Stimulated activated CD4-positive, alpha-beta T cell treated with anti-CD3 and anti-CD28 coated beads, Interleukin-4, amount 100 ng/mL, for 1 hour (primary cell): Measurements from ENCODE around the gene EPB42.
"Not testable (repeated sequence)": the region's sequence is repeated elsewhere in the genome, so short reads cannot be mapped to it uniquely, and the experiment has no call there.

Source experiments
- DNase-seq: peaks from one replicate; pipeline ENCODE4 v3.0.0-alpha.2; 2020

The EPB42 gene

GRCh38 chr15:43239732-43240491, 19.1 kb upstream of the EPB42 start:
- DNase-seq = no peak

- no peak for DNase-seq
These were observed 17.9 kb upstream of the EPB42 start for GRCh38 chr15:43238671-43239131.

- no peak for DNase-seq
These were observed 17.1 kb upstream of the EPB42 start for GRCh38 chr15:43237842-43238470.

GRCh38 chr15:43235536-43235935, 14.7 kb upstream of the EPB42 start:
- no peak for DNase-seq

GRCh38 chr15:43232289-43232874, 11.6 kb upstream of the EPB42 start:
- DNase-seq = no peak

- no peak for DNase-seq
These were observed 9.9 kb upstream of the EPB42 start for GRCh38 chr15:43230640-43231115.

- no peak for DNase-seq
These were observed 9.2 kb upstream of the EPB42 start for GRCh38 chr15:43229977-43230376.

- DNase-seq = no peak
These were observed 5.9 kb upstream of the EPB42 start for GRCh38 chr15:43226436-43227305.

GRCh38 chr15:43225950-43226255, 5.1 kb upstream of the EPB42 start:
- not testable (repeated sequence) for DNase-seq

GRCh38 chr15:43225201-43225949, 4.6 kb upstream of the EPB42 start:
- no peak for DNase-seq

- no peak for DNase-seq
These were observed 604 bp upstream of the EPB42 start for GRCh38 chr15:43221422-43221821.

- DNase-seq = no peak
These were observed 589 bp downstream of the EPB42 start for GRCh38 chr15:43219929-43220928.

- no peak for DNase-seq
These were observed 1.7 kb downstream of the EPB42 start for GRCh38 chr15:43218908-43219706.

GRCh38 chr15:43215961-43216360, 4.9 kb downstream of the EPB42 start:
- no peak for DNase-seq

- no peak for DNase-seq
These were observed 6.1 kb downstream of the EPB42 start for GRCh38 chr15:43214592-43215295.

GRCh38 chr15:43214169-43214568, 6.6 kb downstream of the EPB42 start:
- no peak for DNase-seq

GRCh38 chr15:43213466-43213865, 7.4 kb downstream of the EPB42 start:
- DNase-seq = no peak

- no peak for DNase-seq
These were observed 7.9 kb downstream of the EPB42 start for GRCh38 chr15:43212951-43213350.

- no peak for DNase-seq
These were observed 8.5 kb downstream of the EPB42 start for GRCh38 chr15:43212299-43212698.
